ENCODE data around the gene CAPN2. TPM values are rescaled to one million over a fixed set of nuclear protein-coding genes. Genes with fewer than 3 reads are reported as not detected.

CAPN2 gene
- total RNA-seq, 1 donor from 2014 or later, result 306 TPM

DNA sequence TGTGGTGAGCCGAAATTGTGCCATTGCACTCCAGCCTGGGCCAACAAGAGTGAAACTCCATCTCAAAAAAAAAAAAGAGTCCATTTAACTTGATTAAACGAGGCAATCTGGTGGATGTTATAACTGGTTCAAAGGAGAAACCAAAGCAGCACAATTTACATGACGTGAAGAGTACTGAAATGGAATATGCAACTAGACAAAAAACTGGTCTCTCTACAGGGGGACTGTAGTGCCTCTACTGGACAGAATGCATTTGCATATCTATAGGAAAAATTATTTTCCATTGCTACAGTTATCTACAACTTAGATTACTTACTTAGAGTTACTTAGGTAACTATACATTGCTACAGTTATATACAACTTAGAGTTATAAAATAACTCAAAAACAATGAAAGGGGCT, 2.7 kb upstream of the CAPN2 start:
- no peak for DNase-seq
- Histone ChIP-seq H3K27me3 (no peaks in the 10 kb centered on the region), H3K27ac (no peak overlapping the region), H3K9me3 (no peaks in the 10 kb centered on the region), H3K36me3 (no peaks in the 10 kb centered on the region), H3K4me3 (no peak overlapping the region), H3K4me1 (peaks cover 53% of the 10 kb centered on the region)
- TF ChIP-seq, protein P1, sequence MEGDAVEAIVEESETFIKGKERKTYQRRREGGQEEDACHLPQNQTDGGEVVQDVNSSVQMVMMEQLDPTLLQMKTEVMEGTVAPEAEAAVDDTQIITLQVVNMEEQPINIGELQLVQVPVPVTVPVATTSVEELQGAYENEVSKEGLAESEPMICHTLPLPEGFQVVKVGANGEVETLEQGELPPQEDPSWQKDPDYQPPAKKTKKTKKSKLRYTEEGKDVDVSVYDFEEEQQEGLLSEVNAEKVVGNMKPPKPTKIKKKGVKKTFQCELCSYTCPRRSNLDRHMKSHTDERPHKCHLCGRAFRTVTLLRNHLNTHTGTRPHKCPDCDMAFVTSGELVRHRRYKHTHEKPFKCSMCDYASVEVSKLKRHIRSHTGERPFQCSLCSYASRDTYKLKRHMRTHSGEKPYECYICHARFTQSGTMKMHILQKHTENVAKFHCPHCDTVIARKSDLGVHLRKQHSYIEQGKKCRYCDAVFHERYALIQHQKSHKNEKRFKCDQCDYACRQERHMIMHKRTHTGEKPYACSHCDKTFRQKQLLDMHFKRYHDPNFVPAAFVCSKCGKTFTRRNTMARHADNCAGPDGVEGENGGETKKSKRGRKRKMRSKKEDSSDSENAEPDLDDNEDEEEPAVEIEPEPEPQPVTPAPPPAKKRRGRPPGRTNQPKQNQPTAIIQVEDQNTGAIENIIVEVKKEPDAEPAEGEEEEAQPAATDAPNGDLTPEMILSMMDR (IDR thresholded peaks at IDR 0.05), result peak; percentile 28
- no peak for ATAC-seq
- intact Hi-C loops (cut with DNase I), result no loop called here

GRCh38 chr1:223710179-223711133, 1.9 kb upstream of the CAPN2 start:
- TF ChIP-seq, protein P1 (IDR thresholded peaks at IDR 0.05), result no peak
- Histone ChIP-seq H3K36me3 (no peaks in the 10 kb centered on the region), H3K4me1 (peaks cover 53% of the 10 kb centered on the region), H3K27ac (no peak overlapping the region), H3K27me3 (no peaks in the 10 kb centered on the region), H3K9me3 (no peaks in the 10 kb centered on the region), H3K4me3 (no peak overlapping the region)
- no peak for ATAC-seq
- intact Hi-C loops (cut with DNase I), result loop anchor here (2.0 kb wide), 1 partner anchor 38 kb away; no protein-coding TSS in a partner anchor
- no peak for DNase-seq

DNA sequence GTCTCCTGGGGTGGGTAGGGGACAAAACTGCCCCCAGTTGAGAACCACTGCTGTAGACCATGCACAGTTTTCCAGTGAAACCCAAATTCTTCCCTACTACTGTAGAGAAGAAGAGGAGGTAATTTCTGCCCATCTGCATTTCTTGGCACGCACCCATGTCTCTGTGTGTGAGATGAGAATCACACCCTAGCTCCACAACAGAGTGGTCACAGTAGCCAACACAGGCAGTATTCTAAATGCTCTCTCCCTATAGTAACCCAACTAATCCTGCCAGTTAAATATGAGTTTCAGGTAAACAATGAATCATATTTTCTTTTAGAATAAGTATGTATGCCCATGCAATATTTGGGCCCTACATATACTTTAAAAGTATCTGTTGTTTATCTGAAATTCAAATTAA, 1.2 kb upstream of the CAPN2 start:
- Histone ChIP-seq H3K36me3 (no peaks in the 10 kb centered on the region), H3K27me3 (no peaks in the 10 kb centered on the region), H3K9me3 (no peaks in the 10 kb centered on the region), H3K27ac (no peak overlapping the region), H3K4me1 (peaks cover 55% of the 10 kb centered on the region), H3K4me3 (no peak overlapping the region)
- no peak for DNase-seq
- TF ChIP-seq, protein P1 (IDR thresholded peaks at IDR 0.05), result no peak
- no peak for ATAC-seq
- intact Hi-C loops (cut with DNase I), result loop anchor here (2.0 kb wide), 1 partner anchor 38 kb away; no protein-coding TSS in a partner anchor

DNA sequence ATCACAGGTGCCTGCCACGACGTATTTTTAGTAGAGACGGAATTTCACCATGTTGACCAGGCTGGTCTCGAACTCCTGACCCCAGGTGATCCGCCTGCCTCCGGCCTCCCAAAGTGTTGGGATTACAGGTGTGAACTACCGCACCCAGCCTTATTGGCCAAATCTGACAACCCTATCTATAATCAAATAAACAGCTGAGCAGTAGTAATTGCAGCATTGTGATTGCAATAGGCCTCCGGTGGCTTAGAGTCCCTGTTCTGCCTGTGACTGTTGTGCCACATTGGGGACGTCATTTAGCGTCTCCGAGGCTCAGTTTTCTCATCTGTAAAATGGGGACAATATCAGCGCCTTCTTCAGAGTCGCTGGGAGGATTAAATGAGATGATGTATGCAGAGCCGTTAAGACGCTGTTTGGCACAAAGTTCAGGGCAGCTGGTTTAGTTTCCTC, 569 bp upstream of the CAPN2 start:
- H3K4me3 ChIP-seq, result peak overlapping the region; percentile 78
- DNase-seq (no peak), ATAC-seq (no peak)
- peaks cover 56% of the 10 kb centered on the region for H3K4me1 ChIP-seq
- no peaks in the 10 kb centered on the region for H3K27me3 ChIP-seq
- intact Hi-C loops (cut with DNase I), result loop anchor here (2.0 kb wide), 1 partner anchor 37 kb away; no protein-coding TSS in a partner anchor
- no peaks in the 10 kb centered on the region for H3K36me3 ChIP-seq
- no peaks in the 10 kb centered on the region for H3K9me3 ChIP-seq
- H3K27ac ChIP-seq, result peak overlapping the region; percentile 98
- TF ChIP-seq, protein P1 (IDR thresholded peaks at IDR 0.05), result no peak

GRCh38 chr1:223712850-223713474, 623 bp downstream of the CAPN2 start:
- H3K27ac ChIP-seq, result peak overlapping the region; percentile 98
- peaks cover 4% of the 10 kb centered on the region for H3K36me3 ChIP-seq
- H3K4me1 ChIP-seq, result peaks cover 56% of the 10 kb centered on the region
- H3K9me3 ChIP-seq, result no peaks in the 10 kb centered on the region
- DNase-seq (peak; percentile 84), ATAC-seq (peak; percentile 67)
- H3K4me3 ChIP-seq, result peak overlapping the region; percentile 78
- no peaks in the 10 kb centered on the region for H3K27me3 ChIP-seq
- intact Hi-C loops (cut with DNase I), result no loop called here
- TF ChIP-seq, protein P1 (IDR thresholded peaks at IDR 0.05), result no peak

Data from upper lobe of right lung (tissue), 1 donor.